Epithelial cell of alveolus of lung (primary cell): ENCODE data around the gene USP31. TPM values are rescaled to one million over a fixed set of nuclear protein-coding genes. Genes with fewer than 3 reads are reported as not detected.

ENCODE experiments used
- total RNA-seq: library from RNA; depleted of rRNA; stranded (reverse); fragments of >200 nt; gene quantifications from 2 replicates; pipeline ENCODE4 v1.2.1, GENCODE V29; 2015

Gene USP31
- total RNA-seq: 5.0 and 6.4 TPM in 2 replicates

GRCh38 chr16:23149267-23149992 is at the start of gene USP31:
Gene USP31 (minus strand): TSS chr16:23149452. CDS start chr16:23149270, 182 bp downstream.

GRCh38 chr16:23182679-23183542 is 33.7 kb upstream of the USP31 start, which contains the start of gene SCNN1G:
Gene SCNN1G (plus strand): TSS chr16:23182745. CDS start chr16:23186272, 3,527 bp downstream.

Other genes with a start within 250 kb of the USP31 start
- 0.08 and 0.13 TPM in 2 replicates for gene SCNN1G, start 33.3 kb upstream of the USP31 start, total RNA-seq
- not detected in 2 replicates for gene SCNN1B, start 152.8 kb upstream of the USP31 start, total RNA-seq